Gastroesophageal sphincter (tissue), 4 donors: Measurements from ENCODE around the gene COX5A. TPM values are rescaled to one million over a fixed set of nuclear protein-coding genes. Genes with fewer than 3 reads are reported as not detected.
"Not testable (repeated sequence)": the region's sequence is repeated elsewhere in the genome, so short reads cannot be mapped to it uniquely, and the experiment has no call there.

Experiments used
- ATAC-seq: fragments of 150-250 bp; one replicate; pipeline ENCODE4 v1.9.1; 2016; ENCODE audit warnings: mild to moderate bottlenecking, moderate library complexity
- H3K27ac ChIP-seq, 4 donors: fragments of 200-600 bp; sonication (generic) in 3 of 4; 1 replicate in 3 of 4; 2 replicates in 1 of 4; pipeline ENCODE4 v1.5.1; 2016 to 2019
- H3K27me3 ChIP-seq: fragments of 200-600 bp; sonication (generic); one replicate; pipeline ENCODE4 v1.5.1; 2019
- H3K36me3 ChIP-seq, 2 donors: fragments of 200-600 bp; sonication (generic); one replicate each; pipeline ENCODE4 v1.5.1; 2019; ENCODE audit warnings: control low read depth in 1 of 2
- H3K4me1 ChIP-seq, 3 donors: fragments of 200-600 bp; sonication (generic); 1 replicate in 2 of 3; 2 replicates in 1 of 3; pipeline ENCODE4 v1.5.1; 2016 to 2019; ENCODE audit warnings: control low read depth in 2 of 3
- H3K4me3 ChIP-seq, 2 donors: fragments of 200-600 bp; sonication (generic); one replicate each; pipeline ENCODE4 v1.5.1; 2019; ENCODE audit warnings: mild to moderate bottlenecking in 1 of 2, moderate library complexity in 1 of 2
- H3K9me3 ChIP-seq, 3 donors: fragments of 200-600 bp; sonication (generic); one replicate each; pipeline ENCODE4 v1.5.1; 2017 to 2019; ENCODE audit warnings: control low read depth in 2 of 3
- EP300 ChIP-seq: sonication (generic); formaldehyde crosslinking; IDR thresholded peaks from one replicate; pipeline ENCODE4 v1.6.1; 2017; ENCODE audit warnings: antibody characterized with exemption, mild to moderate bottlenecking
- POLR2A ChIP-seq, 2 donors: fragments of 450-650 bp; IDR thresholded peaks; one replicate each; pipeline ENCODE4 v1.6.1; 2017; ENCODE audit warnings: antibody characterized with exemption in 2 of 2, mild to moderate bottlenecking in 2 of 2, moderate library complexity in 1 of 2
- POLR2AphosphoS5 ChIP-seq: sonication (generic); formaldehyde crosslinking; IDR thresholded peaks from one replicate; pipeline ENCODE4 v1.6.1; 2017; ENCODE audit warnings: antibody characterized with exemption
- WGBS, 2 donors: methylation state at CpG; one replicate each; pipeline ENCODE4 v1.1.5; 2018; ENCODE audit warnings: low coverage in 1 of 2; 5-methylcytosine and 5-hydroxymethylcytosine counted together
- total RNA-seq, 4 donors: library from RNA; depleted of rRNA; stranded (reverse); fragments of >200 nt; gene quantifications; one replicate each; pipeline ENCODE4 v1.1.0, GENCODE V29; 2016
- TF ChIP-seq, protein P1 (sequence below), 4 experiments: fragments of 200-600 bp in 2 of 4; fragments of 450-650 bp in 2 of 4; sonication (generic) in 1 of 4; IDR thresholded peaks; one replicate each; pipeline ENCODE4 v1.5.1; 2017 to 2019; ENCODE audit warnings: antibody characterized with exemption in 4 of 4, mild to moderate bottlenecking in 2 of 4, moderate library complexity in 2 of 4

Gene COX5A
- total RNA-seq, 4 donors from 2014 or later = 57.9 to 105 (median 94.5) TPM

DNA sequence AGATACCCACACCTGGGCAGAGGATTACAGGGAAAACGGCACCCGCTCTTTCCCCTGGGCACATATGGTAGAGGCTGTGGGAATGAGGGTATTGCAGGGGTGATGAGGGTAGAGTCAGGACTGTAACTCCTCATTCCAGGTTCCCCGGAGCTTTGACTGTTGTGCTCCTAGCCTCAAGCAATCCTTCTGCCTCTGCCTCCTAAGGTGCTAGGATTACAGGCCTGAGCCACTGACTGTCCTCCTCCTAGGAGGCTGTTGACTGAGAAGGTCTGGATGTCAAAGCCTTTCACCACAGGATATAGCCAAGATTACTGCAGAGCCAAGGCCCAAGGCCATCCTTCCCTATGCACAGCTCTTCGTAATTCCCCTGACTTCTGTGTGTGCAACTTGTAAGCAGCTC lies 49.2 kb downstream of the COX5A start:
- Histone ChIP-seq H3K27ac (peak overlapping the region in 3 of 4 donors; percentile 84 to 89 (median 89)), H3K36me3 (peaks cover 0 to 26% of the 10 kb centered on the region in 2 donors), H3K4me3 (no peak overlapping the region), H3K9me3 (no peaks in the 10 kb centered on the region), H3K4me1 (peaks cover 0 to 29% (median 11%) of the 10 kb centered on the region in 3 donors), H3K27me3 (no peaks in the 10 kb centered on the region)
- 50 to 87% methylated on average over 1 to 4 of the region's 4 CpGs for WGBS, 2 donors
- no peak for TF ChIP-seq POLR2AphosphoS5
- TF ChIP-seq EP300 = no peak
- TF ChIP-seq, protein P1, sequence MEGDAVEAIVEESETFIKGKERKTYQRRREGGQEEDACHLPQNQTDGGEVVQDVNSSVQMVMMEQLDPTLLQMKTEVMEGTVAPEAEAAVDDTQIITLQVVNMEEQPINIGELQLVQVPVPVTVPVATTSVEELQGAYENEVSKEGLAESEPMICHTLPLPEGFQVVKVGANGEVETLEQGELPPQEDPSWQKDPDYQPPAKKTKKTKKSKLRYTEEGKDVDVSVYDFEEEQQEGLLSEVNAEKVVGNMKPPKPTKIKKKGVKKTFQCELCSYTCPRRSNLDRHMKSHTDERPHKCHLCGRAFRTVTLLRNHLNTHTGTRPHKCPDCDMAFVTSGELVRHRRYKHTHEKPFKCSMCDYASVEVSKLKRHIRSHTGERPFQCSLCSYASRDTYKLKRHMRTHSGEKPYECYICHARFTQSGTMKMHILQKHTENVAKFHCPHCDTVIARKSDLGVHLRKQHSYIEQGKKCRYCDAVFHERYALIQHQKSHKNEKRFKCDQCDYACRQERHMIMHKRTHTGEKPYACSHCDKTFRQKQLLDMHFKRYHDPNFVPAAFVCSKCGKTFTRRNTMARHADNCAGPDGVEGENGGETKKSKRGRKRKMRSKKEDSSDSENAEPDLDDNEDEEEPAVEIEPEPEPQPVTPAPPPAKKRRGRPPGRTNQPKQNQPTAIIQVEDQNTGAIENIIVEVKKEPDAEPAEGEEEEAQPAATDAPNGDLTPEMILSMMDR (IDR thresholded peaks at IDR 0.05) = no peak
- TF ChIP-seq POLR2A (IDR thresholded peaks at IDR 0.05) = no peak
- no peak for ATAC-seq

DNA sequence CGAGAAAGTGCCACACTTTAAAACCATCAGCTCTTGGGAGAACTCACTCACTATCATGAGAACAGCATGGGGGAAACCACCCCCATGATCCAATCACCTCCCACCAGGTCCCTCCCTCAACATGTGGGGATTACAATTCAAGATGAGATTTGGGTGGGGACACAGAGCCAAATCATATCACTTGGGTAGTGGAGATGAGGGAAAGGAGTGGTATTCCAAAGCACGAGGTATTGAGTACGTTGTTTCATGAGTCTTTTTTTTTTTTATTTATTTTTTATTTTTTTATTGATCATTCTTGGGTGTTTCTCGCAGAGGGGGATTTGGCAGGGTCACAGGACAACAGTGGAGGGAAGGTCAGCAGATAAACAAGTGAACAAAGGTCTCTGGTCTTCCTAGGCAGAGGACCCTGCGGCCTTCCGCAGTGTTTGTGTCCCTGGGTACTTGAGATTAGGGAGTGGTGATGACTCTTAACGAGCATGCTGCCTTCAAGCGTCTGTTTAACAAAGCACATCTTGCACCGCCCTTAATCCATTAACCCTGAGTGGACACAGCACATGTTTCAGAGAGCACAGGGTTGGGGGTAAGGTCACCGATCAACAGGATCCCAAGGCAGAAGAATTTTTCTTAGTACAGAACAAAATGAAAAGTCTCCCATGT lies 50.2 kb downstream of the COX5A start:
- not testable (repeated sequence) for H3K4me3 ChIP-seq, ATAC-seq, H3K27ac ChIP-seq, H3K27me3 ChIP-seq, H3K9me3 ChIP-seq
- peaks cover 0 to 29% (median 11%) of the 10 kb centered on the region in 3 donors for H3K4me1 ChIP-seq
- peaks cover 0 to 15% of the 10 kb centered on the region in 2 donors for H3K36me3 ChIP-seq
- WGBS, 2 donors = 88 to 93% methylated on average over 2 to 5 of the region's 10 CpGs

- Histone ChIP-seq H3K9me3 (no peaks in the 10 kb centered on the region), H3K4me3 (no peak overlapping the region), H3K4me1 (peaks cover 0 to 17% (median 7%) of the 10 kb centered on the region in 3 donors), H3K36me3 (no peaks in the 10 kb centered on the region), H3K27me3 (no peaks in the 10 kb centered on the region), H3K27ac (no peak overlapping the region)
- WGBS, 2 donors = 60 to 69% methylated on average over 1 to 5 of the region's 5 CpGs
- no peak for ATAC-seq
- TF ChIP-seq, protein P1 (IDR thresholded peaks at IDR 0.05) = no peak
- no peak for TF ChIP-seq EP300
- TF ChIP-seq POLR2AphosphoS5 = no peak
- no peak for TF ChIP-seq POLR2A (IDR thresholded peaks at IDR 0.05)
Observed at GRCh38 chr15:74885461-74885860, 52.4 kb downstream of the COX5A start.

GRCh38 chr15:74884428-74885223 lies 53.2 kb downstream of the COX5A start:
- Histone ChIP-seq H3K4me3 (no peak overlapping the region), H3K9me3 (no peaks in the 10 kb centered on the region), H3K4me1 (peaks cover 0 to 12% (median 6%) of the 10 kb centered on the region in 3 donors), H3K27ac (no peak overlapping the region), H3K36me3 (no peaks in the 10 kb centered on the region), H3K27me3 (no peaks in the 10 kb centered on the region)
- no peak for ATAC-seq
- TF ChIP-seq, protein P1 (IDR thresholded peaks at IDR 0.05) = no peak
- TF ChIP-seq EP300 = no peak
- no peak for TF ChIP-seq POLR2A (IDR thresholded peaks at IDR 0.05)
- no peak for TF ChIP-seq POLR2AphosphoS5
- WGBS, 2 donors = 71 to 87% methylated on average over 2 to 4 of the region's 4 CpGs

- WGBS, 2 donors = 98 to 100% methylated on average over 1 to 6 of the region's 6 CpGs
- no peaks in the 10 kb centered on the region for H3K27me3 ChIP-seq
- no peak overlapping the region for H3K27ac ChIP-seq
- H3K4me1 ChIP-seq = no peaks in the 10 kb centered on the region
- no peak overlapping the region for H3K4me3 ChIP-seq
- H3K9me3 ChIP-seq = no peaks in the 10 kb centered on the region
- TF ChIP-seq, protein P1 (IDR thresholded peaks at IDR 0.05) = no peak
- TF ChIP-seq EP300 (no peak), POLR2A (IDR thresholded peaks at IDR 0.05) (no peak), POLR2AphosphoS5 (no peak)
- ATAC-seq = no peak
- H3K36me3 ChIP-seq = no peaks in the 10 kb centered on the region
Observed at GRCh38 chr15:74882528-74882927, 55.3 kb downstream of the COX5A start.
